ENCODE measurements around the gene LINGO1. TPM values are rescaled to one million over a fixed set of nuclear protein-coding genes. Genes with fewer than 3 reads are reported as not detected.

The LINGO1 gene
- total and polyA plus RNA-seq, 4 donors, result 0.33 to 5.1 (median 0.88) TPM

DNA sequence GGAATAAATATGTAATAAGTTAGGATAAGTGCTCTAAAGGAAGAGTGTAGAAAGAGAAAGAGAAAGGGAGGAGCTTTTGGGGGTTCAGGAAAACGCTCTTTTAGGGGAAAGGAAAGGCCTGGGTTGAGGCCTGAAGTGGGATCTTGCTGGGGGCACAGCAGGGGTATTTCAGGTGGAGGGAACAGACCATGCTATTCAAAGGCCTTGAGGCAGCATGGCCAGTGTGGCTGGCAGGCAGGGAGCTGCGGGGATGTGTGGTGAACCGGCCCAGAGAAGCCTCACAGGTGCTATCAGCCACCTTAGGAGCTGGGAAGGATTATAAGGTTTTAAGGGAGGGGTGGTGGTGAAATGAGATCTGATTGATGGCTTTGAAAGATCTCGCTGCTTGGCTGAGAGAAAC lies 66.6 kb downstream of the LINGO1 start:
- no peaks in the 10 kb centered on the region for H3K27me3 ChIP-seq (ENCODE audit: control insufficient read depth in 3 of 3, insufficient read depth in 3 of 3, low read length in 2 of 3)
- peaks cover 0 to 41% (median 10%) of the 10 kb centered on the region in 5 donors for H3K4me1 ChIP-seq (ENCODE audit: control insufficient read depth in 5 of 5, insufficient read depth in 5 of 5, low read length in 5 of 5)
- no peak overlapping the region for H3K27ac ChIP-seq (ENCODE audit: low read depth in 1 of 2, low read length in 1 of 2)
- no peaks in the 10 kb centered on the region for H3K9me3 ChIP-seq (ENCODE audit: control insufficient read depth in 4 of 4, insufficient read depth in 3 of 4, low read length in 3 of 4)
- ATAC-seq (ENCODE audit: insufficient read depth, low FRiP score) (no peak), DNase-seq (no peak)
- H3K9ac ChIP-seq (ENCODE audit: insufficient read depth in 1 of 2, low read length in 2 of 2), result no peak overlapping the region
- no peak overlapping the region for H3K4me3 ChIP-seq
- 89 to 92% methylated on average over 4 of the region's 4 CpGs for WGBS, 2 donors
- no peaks in the 10 kb centered on the region for H3K36me3 ChIP-seq (ENCODE audit: control insufficient read depth in 4 of 4, insufficient read depth in 4 of 4, low read length in 4 of 4)
- TF ChIP-seq, protein P1, sequence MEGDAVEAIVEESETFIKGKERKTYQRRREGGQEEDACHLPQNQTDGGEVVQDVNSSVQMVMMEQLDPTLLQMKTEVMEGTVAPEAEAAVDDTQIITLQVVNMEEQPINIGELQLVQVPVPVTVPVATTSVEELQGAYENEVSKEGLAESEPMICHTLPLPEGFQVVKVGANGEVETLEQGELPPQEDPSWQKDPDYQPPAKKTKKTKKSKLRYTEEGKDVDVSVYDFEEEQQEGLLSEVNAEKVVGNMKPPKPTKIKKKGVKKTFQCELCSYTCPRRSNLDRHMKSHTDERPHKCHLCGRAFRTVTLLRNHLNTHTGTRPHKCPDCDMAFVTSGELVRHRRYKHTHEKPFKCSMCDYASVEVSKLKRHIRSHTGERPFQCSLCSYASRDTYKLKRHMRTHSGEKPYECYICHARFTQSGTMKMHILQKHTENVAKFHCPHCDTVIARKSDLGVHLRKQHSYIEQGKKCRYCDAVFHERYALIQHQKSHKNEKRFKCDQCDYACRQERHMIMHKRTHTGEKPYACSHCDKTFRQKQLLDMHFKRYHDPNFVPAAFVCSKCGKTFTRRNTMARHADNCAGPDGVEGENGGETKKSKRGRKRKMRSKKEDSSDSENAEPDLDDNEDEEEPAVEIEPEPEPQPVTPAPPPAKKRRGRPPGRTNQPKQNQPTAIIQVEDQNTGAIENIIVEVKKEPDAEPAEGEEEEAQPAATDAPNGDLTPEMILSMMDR (IDR thresholded peaks at IDR 0.05; ENCODE audit: control extremely low read depth, extremely low read depth), result no peak

DNA sequence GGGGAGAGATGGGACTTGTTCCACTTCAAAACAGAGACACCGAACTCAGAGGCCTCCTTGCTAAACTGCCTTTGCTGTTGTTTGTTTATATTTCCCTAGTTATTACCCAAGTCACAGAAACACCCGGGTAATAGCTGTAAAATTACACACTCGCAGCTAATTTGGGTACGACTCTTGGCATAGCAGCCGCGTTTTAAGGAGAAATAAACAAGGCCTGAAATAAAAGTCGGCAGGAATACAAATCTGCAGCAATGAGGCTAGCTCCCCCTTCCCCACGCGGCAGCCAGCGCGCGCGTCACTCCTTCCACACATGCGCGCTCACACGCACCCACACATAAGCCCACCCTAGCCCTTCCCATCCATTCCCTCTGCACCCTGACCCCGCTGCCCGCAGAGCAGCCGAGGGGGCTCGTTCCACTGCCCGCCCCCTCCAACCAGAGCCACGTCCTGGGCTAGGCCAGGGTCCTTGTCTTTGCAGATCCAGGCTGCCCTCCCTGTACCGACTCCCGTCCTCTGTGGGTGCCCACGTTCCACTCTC lies 67.3 kb downstream of the LINGO1 start:
- Histone ChIP-seq H3K4me1 (ENCODE audit: control insufficient read depth in 5 of 5, insufficient read depth in 5 of 5, low read length in 5 of 5) (peaks cover 0 to 41% (median 10%) of the 10 kb centered on the region in 5 donors), H3K36me3 (ENCODE audit: control insufficient read depth in 4 of 4, insufficient read depth in 4 of 4, low read length in 4 of 4) (no peaks in the 10 kb centered on the region), H3K4me3 (no peak overlapping the region), H3K27me3 (ENCODE audit: control insufficient read depth in 3 of 3, insufficient read depth in 3 of 3, low read length in 2 of 3) (no peaks in the 10 kb centered on the region), H3K9me3 (ENCODE audit: control insufficient read depth in 4 of 4, insufficient read depth in 3 of 4, low read length in 3 of 4) (no peaks in the 10 kb centered on the region), H3K9ac (ENCODE audit: insufficient read depth in 1 of 2, low read length in 2 of 2) (peak overlapping the region in 1 of 2 donors; percentile 13), H3K27ac (ENCODE audit: low read depth in 1 of 2, low read length in 1 of 2) (no peak overlapping the region)
- DNase-seq, result peak; percentile 50 to 87 (median 81)
- 90 to 92% methylated on average over 25 of the region's 25 CpGs for whole genome bisulfite sequencing, 2 donors
- TF ChIP-seq, protein P1 (IDR thresholded peaks at IDR 0.05; ENCODE audit: control extremely low read depth, extremely low read depth), result no peak
- ATAC-seq (ENCODE audit: insufficient read depth, low FRiP score), result no peak

DNA sequence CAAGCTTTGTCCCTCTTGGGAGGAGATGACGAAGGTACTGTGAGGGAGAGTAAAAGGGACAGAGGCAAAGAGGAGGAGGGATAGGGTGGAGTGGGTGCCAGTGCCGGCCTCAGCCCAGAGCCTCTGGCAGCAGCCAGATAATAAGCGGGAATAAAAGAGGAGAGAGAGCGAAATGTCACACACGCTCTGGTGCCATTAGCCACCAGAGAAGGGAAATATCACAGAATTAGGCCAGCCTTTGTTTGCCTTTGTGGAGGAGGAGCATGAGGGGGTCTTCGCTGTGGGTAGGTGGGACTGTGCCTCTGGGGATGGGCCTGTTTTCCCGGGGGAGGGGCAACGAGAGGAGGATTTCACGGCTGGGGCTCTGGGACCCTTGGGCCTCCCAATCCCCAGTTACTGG lies 67.8 kb downstream of the LINGO1 start:
- Histone ChIP-seq H3K4me3 (no peak overlapping the region), H3K9ac (ENCODE audit: insufficient read depth in 1 of 2, low read length in 2 of 2) (peak overlapping the region in 1 of 2 donors; percentile 13), H3K9me3 (ENCODE audit: control insufficient read depth in 4 of 4, insufficient read depth in 3 of 4, low read length in 3 of 4) (no peaks in the 10 kb centered on the region), H3K4me1 (ENCODE audit: control insufficient read depth in 5 of 5, insufficient read depth in 5 of 5, low read length in 5 of 5) (peaks cover 0 to 39% (median 10%) of the 10 kb centered on the region in 5 donors), H3K36me3 (ENCODE audit: control insufficient read depth in 4 of 4, insufficient read depth in 4 of 4, low read length in 4 of 4) (no peaks in the 10 kb centered on the region), H3K27ac (ENCODE audit: low read depth in 1 of 2, low read length in 1 of 2) (no peak overlapping the region), H3K27me3 (ENCODE audit: control insufficient read depth in 3 of 3, insufficient read depth in 3 of 3, low read length in 2 of 3) (no peaks in the 10 kb centered on the region)
- peak in 2 of 3 donors; percentile 34 to 44 for DNase-seq
- WGBS, 2 donors, result 88% methylated on average over 9 of the region's 9 CpGs
- TF ChIP-seq, protein P1 (IDR thresholded peaks at IDR 0.05; ENCODE audit: control extremely low read depth, extremely low read depth), result no peak
- ATAC-seq (ENCODE audit: insufficient read depth, low FRiP score), result no peak

DNA sequence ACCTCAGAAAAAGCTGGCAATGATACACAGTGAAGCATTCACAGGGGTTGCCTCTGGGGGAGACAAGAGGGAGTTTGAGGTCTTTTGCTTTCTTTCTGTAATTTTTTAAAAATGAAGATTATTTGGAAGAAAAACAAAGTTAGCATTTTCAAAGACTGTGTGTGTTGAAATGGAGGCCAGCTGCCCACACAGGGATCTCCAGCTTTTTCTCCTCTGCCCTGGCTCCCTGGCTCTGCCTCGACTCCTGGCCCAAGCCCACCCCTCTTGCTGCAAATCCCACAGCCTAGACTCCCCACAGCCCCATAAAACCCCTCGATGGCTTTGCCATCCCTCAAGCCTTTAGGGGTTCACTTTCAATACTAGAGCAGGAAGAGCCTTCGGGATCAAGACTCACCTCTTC lies 68.4 kb downstream of the LINGO1 start:
- TF ChIP-seq, protein P1 (IDR thresholded peaks at IDR 0.05; ENCODE audit: control extremely low read depth, extremely low read depth), result no peak
- H3K4me3 ChIP-seq, result no peak overlapping the region
- peak in 2 of 3 donors; percentile 48 to 68 for DNase-seq
- no peaks in the 10 kb centered on the region for H3K27me3 ChIP-seq (ENCODE audit: control insufficient read depth in 3 of 3, insufficient read depth in 3 of 3, low read length in 2 of 3)
- H3K9ac ChIP-seq (ENCODE audit: insufficient read depth in 1 of 2, low read length in 2 of 2), result peak overlapping the region in 1 of 2 donors; percentile 13
- H3K9me3 ChIP-seq (ENCODE audit: control insufficient read depth in 4 of 4, insufficient read depth in 3 of 4, low read length in 3 of 4), result no peaks in the 10 kb centered on the region
- H3K27ac ChIP-seq (ENCODE audit: low read depth in 1 of 2, low read length in 1 of 2), result no peak overlapping the region
- WGBS, 2 donors, result 83 to 84% methylated on average over 3 of the region's 3 CpGs
- H3K4me1 ChIP-seq (ENCODE audit: control insufficient read depth in 5 of 5, insufficient read depth in 5 of 5, low read length in 5 of 5), result peaks cover 0 to 33% (median 8%) of the 10 kb centered on the region in 5 donors
- ATAC-seq (ENCODE audit: insufficient read depth, low FRiP score), result no peak
- H3K36me3 ChIP-seq (ENCODE audit: control insufficient read depth in 4 of 4, insufficient read depth in 4 of 4, low read length in 4 of 4), result no peaks in the 10 kb centered on the region
